ENCODE data around the gene TFAP2C. TPM values are rescaled to one million over a fixed set of nuclear protein-coding genes. Genes with fewer than 3 reads are reported as not detected.

TFAP2C gene
- total RNA-seq, 1 donor from 2014 or later, result 0.82 TPM

- TF ChIP-seq CTCF (IDR thresholded peaks at IDR 0.05; ENCODE audit: unreplicated experiment), result no peak
- H3K4me1 Mint-ChIP-seq (ENCODE audit: unreplicated experiment), result no peaks in the 10 kb centered on the region
- no peaks in the 10 kb centered on the region for H3K36me3 Mint-ChIP-seq (ENCODE audit: low read depth, unreplicated experiment)
- no peaks in the 10 kb centered on the region for H3K27me3 Mint-ChIP-seq (ENCODE audit: unreplicated experiment)
- no peaks in the 10 kb centered on the region for H3K9me3 Mint-ChIP-seq (ENCODE audit: unreplicated experiment)
- H3K4me3 Mint-ChIP-seq (ENCODE audit: unreplicated experiment), result no peak overlapping the region
- DNase-seq (ENCODE audit: low spot score), result no peak
- no peak overlapping the region for H3K27ac Mint-ChIP-seq (ENCODE audit: unreplicated experiment)
Measured at GRCh38 chr20:56587307-56588041, 41.6 kb upstream of the TFAP2C start.

- no peak for DNase-seq (ENCODE audit: low spot score)
- H3K9me3 Mint-ChIP-seq (ENCODE audit: unreplicated experiment), result no peaks in the 10 kb centered on the region
- H3K36me3 Mint-ChIP-seq (ENCODE audit: low read depth, unreplicated experiment), result no peaks in the 10 kb centered on the region
- no peak overlapping the region for H3K4me3 Mint-ChIP-seq (ENCODE audit: unreplicated experiment)
- no peak for TF ChIP-seq CTCF (IDR thresholded peaks at IDR 0.05; ENCODE audit: unreplicated experiment)
- H3K27ac Mint-ChIP-seq (ENCODE audit: unreplicated experiment), result no peak overlapping the region
- no peaks in the 10 kb centered on the region for H3K4me1 Mint-ChIP-seq (ENCODE audit: unreplicated experiment)
- H3K27me3 Mint-ChIP-seq (ENCODE audit: unreplicated experiment), result no peaks in the 10 kb centered on the region
Measured at GRCh38 chr20:56588996-56589395, 40.1 kb upstream of the TFAP2C start.

DNA sequence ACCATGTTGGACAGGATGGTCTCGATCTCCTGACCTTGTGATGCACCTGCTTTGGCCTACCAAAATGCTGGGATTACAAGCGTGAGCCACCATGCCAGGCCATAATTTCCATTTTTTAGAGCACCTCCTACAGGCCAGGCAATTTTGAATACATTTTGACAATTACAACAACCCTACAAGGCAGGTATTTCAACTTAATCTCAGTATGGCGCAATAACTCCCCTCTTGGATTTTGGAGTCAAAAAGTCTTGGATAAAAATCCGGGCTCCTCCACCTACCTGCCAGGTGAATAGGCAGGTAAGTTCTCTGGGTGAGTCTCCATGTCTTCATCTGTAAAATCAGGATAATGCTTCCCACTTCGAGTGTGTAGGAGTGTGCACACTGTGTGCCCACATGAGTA lies 39.5 kb upstream of the TFAP2C start:
- Mint-ChIP-seq H3K4me3 (ENCODE audit: unreplicated experiment) (no peak overlapping the region), H3K36me3 (ENCODE audit: low read depth, unreplicated experiment) (no peaks in the 10 kb centered on the region), H3K27me3 (ENCODE audit: unreplicated experiment) (no peaks in the 10 kb centered on the region), H3K27ac (ENCODE audit: unreplicated experiment) (no peak overlapping the region), H3K4me1 (ENCODE audit: unreplicated experiment) (no peaks in the 10 kb centered on the region), H3K9me3 (ENCODE audit: unreplicated experiment) (no peaks in the 10 kb centered on the region)
- no peak for TF ChIP-seq CTCF (IDR thresholded peaks at IDR 0.05; ENCODE audit: unreplicated experiment)
- no peak for DNase-seq (ENCODE audit: low spot score)

DNA sequence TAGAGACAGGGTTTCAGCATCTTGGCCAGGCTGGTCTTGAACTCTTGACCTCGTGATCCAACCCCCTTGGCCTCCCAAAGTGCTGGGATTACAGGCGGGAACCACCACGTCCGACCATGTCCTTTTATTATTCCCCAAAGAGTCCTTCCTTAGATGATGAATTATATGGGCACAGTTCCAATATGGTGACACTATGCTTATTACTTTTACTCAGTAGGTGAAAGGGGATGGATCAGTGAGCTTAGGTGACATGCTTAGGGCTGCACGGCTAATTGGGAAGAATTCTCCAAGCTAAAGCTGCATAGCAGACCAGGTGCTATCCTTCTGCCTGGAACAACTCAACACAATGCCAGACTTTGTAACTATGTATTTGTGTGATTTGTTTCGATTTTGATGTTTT lies 38.2 kb upstream of the TFAP2C start:
- Mint-ChIP-seq H3K27me3 (ENCODE audit: unreplicated experiment) (no peaks in the 10 kb centered on the region), H3K4me1 (ENCODE audit: unreplicated experiment) (no peaks in the 10 kb centered on the region), H3K9me3 (ENCODE audit: unreplicated experiment) (no peaks in the 10 kb centered on the region), H3K27ac (ENCODE audit: unreplicated experiment) (no peak overlapping the region), H3K36me3 (ENCODE audit: low read depth, unreplicated experiment) (no peaks in the 10 kb centered on the region), H3K4me3 (ENCODE audit: unreplicated experiment) (no peak overlapping the region)
- no peak for DNase-seq (ENCODE audit: low spot score)
- TF ChIP-seq CTCF (IDR thresholded peaks at IDR 0.05; ENCODE audit: unreplicated experiment), result no peak

DNA sequence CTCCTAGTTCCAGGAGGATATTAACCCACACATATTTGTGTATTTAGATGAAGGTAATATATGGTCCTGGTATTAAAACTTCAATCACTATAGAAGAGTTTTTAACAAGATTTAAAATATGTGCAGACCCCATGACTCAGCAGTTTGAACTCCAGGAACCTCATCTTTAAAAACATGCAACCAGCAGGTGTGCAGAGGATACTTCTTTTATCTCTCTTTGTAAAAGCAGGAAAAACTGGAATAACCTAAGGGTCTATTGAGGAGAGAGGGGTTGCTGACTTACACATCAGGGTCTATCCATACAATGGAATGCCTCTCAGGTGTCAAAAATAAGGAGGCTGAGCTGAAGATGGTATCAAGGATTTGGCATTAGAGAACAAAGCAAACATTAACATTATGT lies 36.9 kb upstream of the TFAP2C start:
- Mint-ChIP-seq H3K4me1 (ENCODE audit: unreplicated experiment) (no peaks in the 10 kb centered on the region), H3K27me3 (ENCODE audit: unreplicated experiment) (no peaks in the 10 kb centered on the region), H3K4me3 (ENCODE audit: unreplicated experiment) (no peak overlapping the region), H3K36me3 (ENCODE audit: low read depth, unreplicated experiment) (no peaks in the 10 kb centered on the region), H3K27ac (ENCODE audit: unreplicated experiment) (no peak overlapping the region), H3K9me3 (ENCODE audit: unreplicated experiment) (no peaks in the 10 kb centered on the region)
- DNase-seq (ENCODE audit: low spot score), result no peak
- TF ChIP-seq CTCF (IDR thresholded peaks at IDR 0.05; ENCODE audit: unreplicated experiment), result no peak
